Activated naive CD8-positive, alpha-beta T cell treated with anti-CD3 and anti-CD28 coated beads, Interleukin-2, amount 10 ng/mL, durations not matched to agents 7 days and 5 days (primary cell): Measurements from ENCODE around the gene ASIC3. TPM values are rescaled to one million over a fixed set of nuclear protein-coding genes. Genes with fewer than 3 reads are reported as not detected.
"Not testable (repeated sequence)": the region's sequence is repeated elsewhere in the genome, so short reads cannot be mapped to it uniquely, and the experiment has no call there.

ENCODE experiments used
- ATAC-seq: fragments of 150-1000 bp; cut with Tn5 transposase; one replicate; pipeline ENCODE4 v1.10.0; 2021; ENCODE audit warnings: low read depth, moderate library complexity
- POLR2A ChIA-PET: fragments of 350-600 bp; sonication (Branson Sonifier 250); formaldehyde crosslinking; loops from one replicate; lab custom pipeline; 2021; ENCODE audit warnings: antibody characterized with exemption; lab: Charles Lee
- DNase-seq: peaks from one replicate; pipeline ENCODE4 v3.0.0; 2021
- H3K27ac Mint-ChIP-seq: one replicate; pipeline ENCODE4 v1.8.0; 2022; ENCODE audit warnings: mild to moderate bottlenecking, mixed read lengths
- H3K27me3 Mint-ChIP-seq: one replicate; pipeline ENCODE4 v1.8.0; 2022; ENCODE audit warnings: mild to moderate bottlenecking, moderate library complexity, mixed read lengths
- H3K36me3 Mint-ChIP-seq: one replicate; pipeline ENCODE4 v1.8.0; 2021; ENCODE audit warnings: mild to moderate bottlenecking, mixed read lengths
- H3K4me1 Mint-ChIP-seq: one replicate; pipeline ENCODE4 v1.8.0; 2021; ENCODE audit warnings: mixed read lengths
- H3K4me3 Mint-ChIP-seq: one replicate; pipeline ENCODE4 v1.8.0; 2022; ENCODE audit warnings: mild to moderate bottlenecking, moderate library complexity, mixed read lengths
- H3K9me3 Mint-ChIP-seq: one replicate; pipeline ENCODE4 v1.8.0; 2021; ENCODE audit warnings: mixed read lengths
- total RNA-seq, 2 experiments: library from RNA; stranded (reverse); gene quantifications; one replicate each; pipeline ENCODE4 v1.2.3, GENCODE V29; 2021

ASIC3 gene
- total RNA-seq, 2 experiments from 2014 or later = 4.7 to 6.0 TPM

- ATAC-seq (no peak), DNase-seq (no peak)
- Mint-ChIP-seq H3K9me3 (no peaks in the 10 kb centered on the region), H3K4me1 (peaks cover 43% of the 10 kb centered on the region), H3K27me3 (no peaks in the 10 kb centered on the region), H3K4me3 (peak overlapping the region; percentile 80), H3K36me3 (peaks cover 5% of the 10 kb centered on the region), H3K27ac (peak overlapping the region; percentile 93)
- POLR2A ChIA-PET = interaction anchor here (0.6 to 2.2 kb wide), 8 partner anchors 10 to 142 kb away, joined by 3 to 11 read pairs (median 4); partner anchors contain the start of gene ABCB8
Measured at GRCh38 chr7:151009327-151010036, 38.8 kb upstream of the ASIC3 start.

- Mint-ChIP-seq H3K36me3 (peaks cover 5% of the 10 kb centered on the region), H3K9me3 (no peaks in the 10 kb centered on the region), H3K4me3 (peak overlapping the region; percentile 80), H3K27ac (peak overlapping the region; percentile 93), H3K27me3 (no peaks in the 10 kb centered on the region), H3K4me1 (peaks cover 48% of the 10 kb centered on the region)
- DNase-seq (no peak), ATAC-seq (no peak)
- POLR2A ChIA-PET = interaction anchor here (0.6 to 2.2 kb wide), 6 partner anchors 9 to 143 kb away, joined by 3 to 11 read pairs (median 3); no protein-coding TSS in a partner anchor
Measured at GRCh38 chr7:151010037-151010306, 38.4 kb upstream of the ASIC3 start.

GRCh38 chr7:151010307-151011096 is 37.8 kb upstream of the ASIC3 start:
- peaks cover 53% of the 10 kb centered on the region for H3K4me1 Mint-ChIP-seq

GRCh38 chr7:151011097-151011409 is 37.3 kb upstream of the ASIC3 start:
- H3K27ac Mint-ChIP-seq = peak overlapping the region; percentile 93
- peak overlapping the region; percentile 80 for H3K4me3 Mint-ChIP-seq
- peaks cover 55% of the 10 kb centered on the region for H3K4me1 Mint-ChIP-seq
- peaks cover 5% of the 10 kb centered on the region for H3K36me3 Mint-ChIP-seq
- H3K27me3 Mint-ChIP-seq = no peaks in the 10 kb centered on the region
- ATAC-seq = no peak
- H3K9me3 Mint-ChIP-seq = no peaks in the 10 kb centered on the region
- POLR2A ChIA-PET = interaction anchor here (0.9 to 2.2 kb wide), 4 partner anchors 8 to 48 kb away, joined by 3 to 11 read pairs (median 4); no protein-coding TSS in a partner anchor
- no peak for DNase-seq

More at GRCh38 chr7:151010307-151011096, 37.8 kb upstream of the ASIC3 start:
- H3K36me3 Mint-ChIP-seq = peaks cover 5% of the 10 kb centered on the region
- no peaks in the 10 kb centered on the region for H3K9me3 Mint-ChIP-seq
- DNase-seq (peak; percentile 60), ATAC-seq (peak; percentile 25)
- H3K27ac Mint-ChIP-seq = peak overlapping the region; percentile 93
- H3K4me3 Mint-ChIP-seq = peak overlapping the region; percentile 80
- POLR2A ChIA-PET = interaction anchor here (0.7 to 2.2 kb wide), 7 partner anchors 9 to 101 kb away, joined by 3 to 11 read pairs (median 3); no protein-coding TSS in a partner anchor
- H3K27me3 Mint-ChIP-seq = no peaks in the 10 kb centered on the region

GRCh38 chr7:151011616-151012015 is 36.7 kb upstream of the ASIC3 start:
- Mint-ChIP-seq H3K4me3 (peak overlapping the region; percentile 28), H3K27ac (peak overlapping the region; percentile 76), H3K4me1 (peaks cover 59% of the 10 kb centered on the region)
- POLR2A ChIA-PET = interaction anchor here (0.9 to 2.2 kb wide), 5 partner anchors 8 to 71 kb away, joined by 3 to 11 read pairs (median 4); partner anchors contain the start of gene TMUB1
- H3K27me3 Mint-ChIP-seq, DNase-seq, H3K36me3 Mint-ChIP-seq, H3K9me3 Mint-ChIP-seq, ATAC-seq: not testable (repeated sequence)

GRCh38 chr7:151012031-151012692 is 36.2 kb upstream of the ASIC3 start:
- Mint-ChIP-seq H3K9me3 (no peaks in the 10 kb centered on the region), H3K36me3 (peaks cover 5% of the 10 kb centered on the region), H3K4me3 (peak overlapping the region; percentile 54), H3K27me3 (no peaks in the 10 kb centered on the region), H3K4me1 (peaks cover 61% of the 10 kb centered on the region), H3K27ac (peak overlapping the region; percentile 76)
- ATAC-seq (no peak), DNase-seq (no peak)
- POLR2A ChIA-PET = interaction anchor here (1.1 kb wide), 1 partner anchor 71 kb away, joined by 4 read pairs; the partner anchor contains the start of gene TMUB1

GRCh38 chr7:151012911-151013347 is 35.4 kb upstream of the ASIC3 start:
- H3K27me3 Mint-ChIP-seq = no peaks in the 10 kb centered on the region
- POLR2A ChIA-PET = interaction anchor here (0.9 to 1.1 kb wide), 2 partner anchors 19 to 68 kb away, joined by 3 to 4 read pairs; partner anchors contain the start of gene FASTK
- no peaks in the 10 kb centered on the region for H3K9me3 Mint-ChIP-seq
- peaks cover 62% of the 10 kb centered on the region for H3K4me1 Mint-ChIP-seq
- no peak for ATAC-seq
- DNase-seq = no peak
- H3K36me3 Mint-ChIP-seq = peaks cover 5% of the 10 kb centered on the region
- peak overlapping the region; percentile 76 for H3K27ac Mint-ChIP-seq
- peak overlapping the region; percentile 54 for H3K4me3 Mint-ChIP-seq

- DNase-seq (no peak), ATAC-seq (no peak)
- Mint-ChIP-seq H3K4me1 (peaks cover 62% of the 10 kb centered on the region), H3K27me3 (no peaks in the 10 kb centered on the region), H3K36me3 (peaks cover 5% of the 10 kb centered on the region), H3K27ac (peak overlapping the region; percentile 98), H3K4me3 (peak overlapping the region; percentile 93), H3K9me3 (no peaks in the 10 kb centered on the region)
- POLR2A ChIA-PET = interaction anchor here (0.8 to 1.1 kb wide), 5 partner anchors 15 to 67 kb away, joined by 3 to 9 read pairs (median 4); partner anchors contain the start of genes ABCB8, FASTK and SLC4A2
Measured at GRCh38 chr7:151013356-151013732, 35.0 kb upstream of the ASIC3 start.

- DNase-seq (peak; percentile 90), ATAC-seq (peak; percentile 57)
- H3K4me3 Mint-ChIP-seq = peak overlapping the region; percentile 93
- peak overlapping the region; percentile 98 for H3K27ac Mint-ChIP-seq
- peaks cover 61% of the 10 kb centered on the region for H3K4me1 Mint-ChIP-seq
- H3K27me3 Mint-ChIP-seq = peaks cover 2% of the 10 kb centered on the region
- H3K36me3 Mint-ChIP-seq = peaks cover 5% of the 10 kb centered on the region
- H3K9me3 Mint-ChIP-seq = no peaks in the 10 kb centered on the region
- POLR2A ChIA-PET = interaction anchor here (0.8 to 1.4 kb wide), 8 partner anchors 12 to 67 kb away, joined by 3 to 9 read pairs (median 4); partner anchors contain the start of genes ABCB8, FASTK and SLC4A2
Measured at GRCh38 chr7:151013733-151014497, 34.4 kb upstream of the ASIC3 start.

GRCh38 chr7:151014950-151015349 is 33.4 kb upstream of the ASIC3 start:
- Mint-ChIP-seq H3K27ac (peak overlapping the region; percentile 98), H3K36me3 (peaks cover 5% of the 10 kb centered on the region), H3K9me3 (no peaks in the 10 kb centered on the region), H3K4me3 (peak overlapping the region; percentile 93), H3K4me1 (peaks cover 63% of the 10 kb centered on the region), H3K27me3 (peaks cover 8% of the 10 kb centered on the region)
- DNase-seq (no peak), ATAC-seq (no peak)
- POLR2A ChIA-PET = interaction anchor here (0.6 to 1.4 kb wide), 5 partner anchors 11 to 109 kb away, joined by 3 to 4 read pairs (median 3); partner anchors contain the start of gene FASTK

GRCh38 chr7:151015967-151016366 is 32.4 kb upstream of the ASIC3 start:
- Mint-ChIP-seq H3K4me3 (peak overlapping the region; percentile 46), H3K4me1 (peaks cover 57% of the 10 kb centered on the region), H3K27ac (peak overlapping the region; percentile 56), H3K36me3 (peaks cover 5% of the 10 kb centered on the region), H3K27me3 (peaks cover 15% of the 10 kb centered on the region), H3K9me3 (no peaks in the 10 kb centered on the region)
- ATAC-seq = no peak
- POLR2A ChIA-PET = no interaction called here
- DNase-seq = no peak

- Mint-ChIP-seq H3K36me3 (peaks cover 5% of the 10 kb centered on the region), H3K9me3 (no peaks in the 10 kb centered on the region), H3K27ac (peak overlapping the region; percentile 56), H3K27me3 (peaks cover 18% of the 10 kb centered on the region), H3K4me3 (peak overlapping the region; percentile 80), H3K4me1 (peaks cover 53% of the 10 kb centered on the region)
- DNase-seq (no peak), ATAC-seq (no peak)
- POLR2A ChIA-PET = interaction anchor here (0.9 kb wide), 1 partner anchor 68 kb away, joined by 3 read pairs; no protein-coding TSS in a partner anchor
Measured at GRCh38 chr7:151016505-151016904, 31.8 kb upstream of the ASIC3 start.
